LNCAP (cell line): Measurements from ENCODE around the gene NOC4L.

Source experiments
- TF ChIP-seq, protein P1 (sequence below): fragments of 450-650 bp; IDR thresholded peaks from 2 replicates; pipeline ENCODE4 v1.5.1; 2017; ENCODE audit warnings: mild to moderate bottlenecking

NOC4L gene

DNA sequence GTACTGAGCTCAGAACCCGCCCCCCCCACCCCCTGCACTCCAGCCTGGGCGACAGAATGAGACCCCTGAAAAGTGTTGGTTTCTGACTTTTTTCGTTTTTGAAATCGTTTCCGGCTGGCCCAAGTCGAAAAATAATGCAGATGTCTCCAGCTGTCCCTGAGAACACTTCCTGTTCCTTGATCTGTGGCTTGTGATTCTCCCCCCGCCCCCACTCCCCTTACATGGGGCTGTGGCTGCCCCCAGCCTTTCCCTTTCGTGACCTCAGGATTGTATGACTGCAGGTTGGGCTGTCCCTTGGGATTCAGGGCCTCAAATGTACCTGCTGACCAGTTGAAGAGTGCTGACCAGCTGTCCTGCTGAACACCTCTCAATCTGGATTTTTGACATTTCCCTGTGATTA is 34.1 kb downstream of the NOC4L start:
- TF ChIP-seq, protein P1, sequence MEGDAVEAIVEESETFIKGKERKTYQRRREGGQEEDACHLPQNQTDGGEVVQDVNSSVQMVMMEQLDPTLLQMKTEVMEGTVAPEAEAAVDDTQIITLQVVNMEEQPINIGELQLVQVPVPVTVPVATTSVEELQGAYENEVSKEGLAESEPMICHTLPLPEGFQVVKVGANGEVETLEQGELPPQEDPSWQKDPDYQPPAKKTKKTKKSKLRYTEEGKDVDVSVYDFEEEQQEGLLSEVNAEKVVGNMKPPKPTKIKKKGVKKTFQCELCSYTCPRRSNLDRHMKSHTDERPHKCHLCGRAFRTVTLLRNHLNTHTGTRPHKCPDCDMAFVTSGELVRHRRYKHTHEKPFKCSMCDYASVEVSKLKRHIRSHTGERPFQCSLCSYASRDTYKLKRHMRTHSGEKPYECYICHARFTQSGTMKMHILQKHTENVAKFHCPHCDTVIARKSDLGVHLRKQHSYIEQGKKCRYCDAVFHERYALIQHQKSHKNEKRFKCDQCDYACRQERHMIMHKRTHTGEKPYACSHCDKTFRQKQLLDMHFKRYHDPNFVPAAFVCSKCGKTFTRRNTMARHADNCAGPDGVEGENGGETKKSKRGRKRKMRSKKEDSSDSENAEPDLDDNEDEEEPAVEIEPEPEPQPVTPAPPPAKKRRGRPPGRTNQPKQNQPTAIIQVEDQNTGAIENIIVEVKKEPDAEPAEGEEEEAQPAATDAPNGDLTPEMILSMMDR = no peak

DNA sequence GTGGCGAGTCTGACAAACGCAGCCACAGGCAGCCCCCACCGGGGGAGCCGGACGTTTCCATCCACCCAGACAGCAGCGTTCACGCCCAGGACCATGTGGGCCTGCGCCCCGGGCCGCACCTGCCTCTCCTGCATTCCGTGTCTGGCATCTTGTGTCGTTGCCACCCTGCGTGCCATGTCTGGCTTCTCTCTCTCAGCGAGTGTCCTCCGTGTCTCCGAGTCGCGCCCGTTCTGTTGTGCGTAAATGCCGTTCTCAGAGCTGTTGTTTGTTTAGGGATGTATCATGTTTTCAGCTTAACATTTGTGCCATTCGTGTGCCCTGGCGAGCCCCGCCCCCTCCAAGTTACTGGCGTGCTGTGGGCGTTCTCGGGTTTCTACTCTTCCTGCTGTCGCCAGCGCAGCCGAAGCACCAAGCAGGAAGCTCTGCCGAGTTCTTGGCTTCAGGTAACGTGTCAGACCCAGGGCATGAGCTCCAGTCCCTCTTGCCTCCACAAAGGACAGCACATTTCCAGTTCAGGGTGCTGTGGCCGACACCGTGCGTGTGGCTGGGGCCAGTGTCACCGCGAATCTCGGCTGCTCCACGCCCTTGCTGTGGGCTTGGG is 34.6 kb downstream of the NOC4L start:
- TF ChIP-seq, protein P1 = no peak

DNA sequence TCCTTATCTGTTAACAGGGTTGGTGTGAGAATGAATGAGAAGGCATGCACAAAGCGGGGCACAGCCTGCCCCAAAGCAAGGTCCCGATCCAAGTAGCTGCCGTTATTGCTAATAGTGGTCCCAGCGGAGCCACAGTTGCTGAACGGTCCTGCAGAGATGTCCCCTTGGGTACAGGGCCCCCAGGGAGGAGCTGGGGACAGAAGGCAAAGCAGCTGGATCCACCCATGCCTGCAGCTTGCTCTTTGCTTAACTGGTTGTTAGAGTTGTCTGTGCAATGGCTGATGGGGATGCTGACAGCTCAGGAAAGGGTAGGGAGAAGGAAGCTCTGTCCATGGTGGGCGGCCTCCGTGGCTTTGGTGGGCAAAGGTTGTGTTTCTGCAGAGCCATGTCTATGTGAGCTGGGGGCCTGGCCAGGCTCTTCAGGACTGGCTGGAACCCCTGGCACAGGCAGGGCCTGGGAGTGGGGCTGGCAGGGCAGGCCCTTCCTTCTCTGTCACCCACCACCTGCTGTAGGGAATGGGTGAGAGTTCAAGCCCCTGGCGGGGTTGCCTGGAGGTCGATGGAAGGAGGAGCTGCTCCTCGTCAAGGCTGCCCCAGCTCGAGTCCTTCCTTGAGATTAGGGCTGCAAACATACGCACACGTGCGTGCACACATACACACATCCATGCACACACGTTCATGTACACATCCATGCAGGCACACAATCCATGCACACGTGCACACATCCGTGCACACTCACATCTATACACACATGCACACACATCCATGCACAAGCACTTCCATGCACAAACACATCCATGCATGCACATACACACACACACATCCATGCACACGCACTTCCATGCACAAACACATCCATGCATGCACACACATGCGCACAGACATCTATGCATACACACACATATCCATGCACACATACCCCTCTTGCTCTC is 35.4 kb downstream of the NOC4L start:
- TF ChIP-seq, protein P1 = no peak

DNA sequence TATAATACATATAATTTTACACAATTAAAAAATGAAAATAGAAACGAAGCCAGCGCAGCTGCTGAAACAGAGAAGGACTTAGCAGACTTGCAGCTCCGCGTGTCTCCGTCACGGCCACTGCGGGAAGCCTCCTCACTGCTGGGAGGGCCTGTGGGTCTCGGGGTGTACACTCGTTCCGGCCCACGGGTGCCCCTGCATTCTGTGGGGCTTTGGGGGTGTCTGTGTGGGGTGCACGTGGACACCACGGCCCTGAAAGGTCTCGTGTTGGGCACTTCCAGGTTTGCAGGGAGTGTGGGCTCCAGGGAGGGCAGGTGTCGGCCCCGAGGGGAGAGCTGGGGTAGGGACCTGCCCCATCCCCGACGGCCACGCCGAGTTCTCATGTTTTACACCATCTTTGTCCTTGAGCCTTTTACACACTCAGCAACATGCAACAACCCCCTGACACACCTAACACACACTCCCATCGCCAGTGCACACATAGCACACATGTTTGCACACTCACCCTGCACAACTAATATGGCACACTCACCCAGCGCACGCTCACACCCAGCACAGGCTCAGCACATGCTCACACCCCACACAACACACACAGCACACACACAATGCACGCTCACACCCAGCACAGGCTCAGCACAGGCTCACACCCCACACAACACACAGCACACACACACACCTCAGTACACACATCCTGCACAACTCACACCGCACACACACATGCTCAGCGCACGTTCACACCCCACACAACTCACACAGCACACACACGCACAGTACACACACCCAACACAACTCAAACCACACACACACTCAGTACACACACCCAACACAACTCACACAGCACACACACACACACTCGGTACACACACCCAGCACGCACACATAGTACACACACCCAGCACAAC is 36.6 kb downstream of the NOC4L start:
- TF ChIP-seq, protein P1 = no peak

DNA sequence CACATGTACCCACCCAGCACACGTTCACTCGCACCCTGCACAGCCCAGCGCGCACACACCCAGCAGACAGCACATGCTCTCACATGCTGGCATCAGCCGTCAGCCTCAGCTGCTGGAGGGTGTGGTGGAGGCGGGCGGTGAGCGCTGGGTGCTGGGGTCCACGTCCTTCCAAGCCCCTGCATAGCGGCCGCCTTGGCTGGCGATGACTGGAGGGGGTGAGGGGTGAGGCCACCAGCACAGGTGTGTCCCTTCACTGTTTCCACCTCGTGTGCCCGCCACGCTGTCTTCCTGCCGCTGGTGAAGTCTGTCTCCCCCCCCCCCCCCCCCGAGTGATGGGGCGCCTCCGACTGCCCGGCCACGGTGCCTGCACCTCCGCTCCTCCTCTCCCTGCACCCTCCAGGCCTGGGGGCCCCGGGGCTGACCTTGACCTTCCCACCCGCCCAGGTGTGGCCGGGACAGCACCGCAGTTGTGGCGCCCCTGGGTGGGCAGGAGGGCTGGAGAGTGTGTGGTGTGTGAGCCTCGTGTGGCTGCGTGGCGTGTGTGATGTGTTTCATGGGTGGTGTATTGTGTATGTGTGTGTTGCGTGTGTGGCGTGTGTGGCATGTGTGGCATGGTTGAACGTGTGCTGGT is 37.4 kb downstream of the NOC4L start:
- TF ChIP-seq, protein P1 = no peak

DNA sequence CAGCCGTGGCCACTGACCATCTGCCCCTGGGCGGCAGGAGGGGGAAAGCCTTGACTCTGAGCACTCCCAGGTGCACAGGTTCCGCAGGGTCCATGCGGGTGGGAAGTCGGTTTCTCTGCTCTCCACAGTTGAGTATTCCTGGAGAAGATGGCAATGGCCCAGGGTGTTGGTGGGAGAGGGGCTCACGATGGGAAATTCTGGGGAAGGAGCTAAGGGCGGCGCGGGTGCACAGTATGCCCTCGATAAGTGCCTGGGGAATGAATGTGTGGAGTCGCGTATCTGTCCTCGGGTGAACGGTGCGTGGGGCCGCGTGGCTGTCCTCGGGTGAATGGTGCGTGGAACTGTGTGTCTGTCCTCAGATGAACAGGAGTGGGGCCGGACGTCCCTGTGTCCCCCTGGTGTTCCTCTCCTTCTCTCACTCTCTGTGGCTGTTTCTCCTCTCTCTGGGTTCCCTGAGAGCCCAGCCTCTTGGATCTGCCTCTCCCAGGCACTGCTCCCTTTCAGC is 38.0 kb downstream of the NOC4L start:
- TF ChIP-seq, protein P1 = no peak
